ENCODE measurements around the gene IL36B.

DNA sequence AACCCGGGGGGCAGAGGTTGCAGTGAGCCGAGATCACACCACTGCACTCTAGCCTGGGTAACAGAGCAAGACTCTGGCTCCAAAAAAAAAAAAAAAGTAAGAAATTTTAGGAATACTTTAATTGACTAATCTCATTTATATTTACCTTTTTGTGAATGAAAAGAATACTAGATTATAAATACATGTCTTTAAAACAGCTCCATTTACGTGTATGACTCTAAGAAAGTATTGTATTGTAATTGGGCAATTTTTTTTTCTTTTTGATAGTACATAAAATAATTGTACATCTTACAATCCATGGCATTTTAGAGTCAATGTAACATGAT lies 39.4 kb downstream of the IL36B start:
- TF ChIP-seq CTCF (IDR thresholded peaks at IDR 0.05): no peak
- no peak for TF ChIP-seq EZH2 (IDR thresholded peaks at IDR 0.05; ENCODE audit: borderline replicate concordance, insufficient read depth, low read depth, low read length, poor library complexity, severe bottlenecking)
